ENCODE data around the gene DFFA. TPM values are rescaled to one million over a fixed set of nuclear protein-coding genes. Genes with fewer than 3 reads are reported as not detected.
"Not testable (repeated sequence)": the region's sequence is repeated elsewhere in the genome, so short reads cannot be mapped to it uniquely, and the experiment has no call there.

The DFFA gene
- total RNA-seq, 1 donor from 2014 or later, result 39.0 TPM

DNA sequence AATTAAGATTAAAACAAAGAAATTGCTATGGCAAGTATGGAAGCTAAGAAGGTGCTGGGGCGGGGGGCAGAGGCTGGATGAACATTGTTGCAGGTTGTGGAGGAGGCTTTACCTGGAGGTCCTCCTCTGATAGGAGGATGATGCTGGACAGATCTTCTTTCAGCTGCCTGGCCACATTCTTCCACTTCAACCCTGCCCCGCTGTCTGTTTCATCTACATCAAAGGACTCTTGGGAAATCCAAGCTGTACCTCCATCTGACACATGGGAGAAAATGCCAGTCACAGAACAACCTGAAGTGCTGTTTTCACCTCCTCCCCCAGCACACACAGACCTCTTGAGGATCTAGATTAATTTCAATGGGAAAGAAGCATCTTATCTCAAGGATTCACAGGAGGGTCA lies 5.3 kb downstream of the DFFA start:
- POLR2A ChIA-PET, result no interaction called here
- intact Hi-C loops (cut with micrococcal nuclease), result no loop called here
- no peak for DNase-seq
- H3K27ac Mint-ChIP-seq, result no peak overlapping the region
- H3K9me3 Mint-ChIP-seq, result no peaks in the 10 kb centered on the region
- H3K4me1 Mint-ChIP-seq, result peaks cover 14% of the 10 kb centered on the region
- CTCF ChIA-PET, result no interaction called here
- no peak overlapping the region for H3K4me3 Mint-ChIP-seq
- H3K36me3 Mint-ChIP-seq (ENCODE audit: low read depth), result peaks cover 61% of the 10 kb centered on the region
- TF ChIP-seq, protein P1, sequence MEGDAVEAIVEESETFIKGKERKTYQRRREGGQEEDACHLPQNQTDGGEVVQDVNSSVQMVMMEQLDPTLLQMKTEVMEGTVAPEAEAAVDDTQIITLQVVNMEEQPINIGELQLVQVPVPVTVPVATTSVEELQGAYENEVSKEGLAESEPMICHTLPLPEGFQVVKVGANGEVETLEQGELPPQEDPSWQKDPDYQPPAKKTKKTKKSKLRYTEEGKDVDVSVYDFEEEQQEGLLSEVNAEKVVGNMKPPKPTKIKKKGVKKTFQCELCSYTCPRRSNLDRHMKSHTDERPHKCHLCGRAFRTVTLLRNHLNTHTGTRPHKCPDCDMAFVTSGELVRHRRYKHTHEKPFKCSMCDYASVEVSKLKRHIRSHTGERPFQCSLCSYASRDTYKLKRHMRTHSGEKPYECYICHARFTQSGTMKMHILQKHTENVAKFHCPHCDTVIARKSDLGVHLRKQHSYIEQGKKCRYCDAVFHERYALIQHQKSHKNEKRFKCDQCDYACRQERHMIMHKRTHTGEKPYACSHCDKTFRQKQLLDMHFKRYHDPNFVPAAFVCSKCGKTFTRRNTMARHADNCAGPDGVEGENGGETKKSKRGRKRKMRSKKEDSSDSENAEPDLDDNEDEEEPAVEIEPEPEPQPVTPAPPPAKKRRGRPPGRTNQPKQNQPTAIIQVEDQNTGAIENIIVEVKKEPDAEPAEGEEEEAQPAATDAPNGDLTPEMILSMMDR (IDR thresholded peaks at IDR 0.05), result no peak
- no peaks in the 10 kb centered on the region for H3K27me3 Mint-ChIP-seq
- ATAC-seq (ENCODE audit: low read depth), result no peak

- TF ChIP-seq, protein P1 (IDR thresholded peaks at IDR 0.05), result no peak
- ChIA-PET POLR2A (interaction anchor here (0.7 kb wide), 1 partner anchor 49 kb away, joined by 7 read pairs; no protein-coding TSS in a partner anchor), CTCF (no interaction called here)
- no peak overlapping the region for H3K4me3 Mint-ChIP-seq
- no peaks in the 10 kb centered on the region for H3K4me1 Mint-ChIP-seq
- intact Hi-C loops (cut with micrococcal nuclease), result no loop called here
- no peak for ATAC-seq (ENCODE audit: low read depth)
- H3K27me3 Mint-ChIP-seq, result no peaks in the 10 kb centered on the region
- DNase-seq, result no peak
- no peak overlapping the region for H3K27ac Mint-ChIP-seq
- peaks cover 50% of the 10 kb centered on the region for H3K36me3 Mint-ChIP-seq (ENCODE audit: low read depth)
- no peaks in the 10 kb centered on the region for H3K9me3 Mint-ChIP-seq
These were observed 13.1 kb downstream of the DFFA start for GRCh38 chr1:10459184-10459583.

DNA sequence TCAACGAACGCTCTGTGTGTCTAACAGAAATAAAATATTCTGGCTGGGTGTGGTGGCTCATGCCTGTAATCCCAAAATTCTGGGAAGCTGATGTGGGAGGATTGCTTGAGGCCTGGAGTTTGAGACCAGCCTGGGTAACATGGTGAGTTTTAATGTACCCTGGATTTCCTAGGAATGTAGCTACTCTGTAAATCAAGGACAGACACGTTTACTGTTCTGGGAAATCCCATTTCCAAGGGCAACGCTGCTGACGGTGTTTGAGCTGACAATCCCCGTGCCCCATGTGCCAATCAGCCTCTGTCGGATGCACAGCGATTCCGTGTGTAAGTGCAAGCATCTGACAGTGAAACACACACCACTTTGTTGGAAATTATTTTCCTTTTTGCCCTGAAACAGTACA lies 14.5 kb downstream of the DFFA start:
- TF ChIP-seq, protein P1 (IDR thresholded peaks at IDR 0.05), result no peak

DNA sequence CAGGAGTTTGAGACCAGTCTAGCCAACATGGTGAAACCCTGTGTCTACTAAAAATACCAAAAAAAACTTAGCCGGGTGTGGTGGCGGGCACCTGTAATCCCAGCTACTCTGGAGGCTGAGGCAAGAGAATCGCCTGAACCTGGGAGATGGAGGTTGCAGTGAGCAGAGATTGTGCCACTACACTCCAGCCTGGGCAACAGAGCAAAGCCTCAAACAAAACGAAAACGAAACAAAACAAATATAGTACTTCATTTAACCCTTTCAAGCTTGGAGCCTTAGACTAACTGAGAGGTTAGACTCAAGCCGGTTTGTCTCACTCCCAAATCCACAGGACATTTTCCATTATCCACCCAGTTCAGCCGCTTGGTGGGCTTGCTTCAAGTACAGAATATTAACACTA lies 14.9 kb downstream of the DFFA start:
- H3K36me3 Mint-ChIP-seq (ENCODE audit: low read depth), result peaks cover 35% of the 10 kb centered on the region
- H3K27ac Mint-ChIP-seq; H3K4me3 Mint-ChIP-seq; H3K27me3 Mint-ChIP-seq; ATAC-seq (ENCODE audit: low read depth); H3K9me3 Mint-ChIP-seq; H3K4me1 Mint-ChIP-seq; intact Hi-C loops (cut with micrococcal nuclease); POLR2A ChIA-PET; DNase-seq: not testable (repeated sequence)
- CTCF ChIA-PET, result interaction anchor here (1.7 kb wide), 1 partner anchor 38 kb away, joined by 5 read pairs; no protein-coding TSS in a partner anchor

More for the DNA sequence above, 14.5 kb downstream of the DFFA start:
- DNase-seq, result no peak
- ChIA-PET CTCF (interaction anchor here (1.7 kb wide), 1 partner anchor 37 kb away, joined by 5 read pairs; no protein-coding TSS in a partner anchor), POLR2A (no interaction called here)
- Mint-ChIP-seq H3K36me3 (ENCODE audit: low read depth) (peaks cover 40% of the 10 kb centered on the region), H3K27me3 (no peaks in the 10 kb centered on the region), H3K27ac (no peak overlapping the region), H3K4me3 (no peak overlapping the region), H3K4me1 (no peaks in the 10 kb centered on the region), H3K9me3 (no peaks in the 10 kb centered on the region)
- no peak for ATAC-seq (ENCODE audit: low read depth)
- intact Hi-C loops (cut with micrococcal nuclease), result no loop called here

- ChIA-PET POLR2A (interaction anchor here (0.6 kb wide), 1 partner anchor 47 kb away, joined by 4 read pairs; no protein-coding TSS in a partner anchor), CTCF (interaction anchor here (1.7 kb wide), 1 partner anchor 38 kb away, joined by 5 read pairs; no protein-coding TSS in a partner anchor)
- intact Hi-C loops (cut with micrococcal nuclease), result no loop called here
These were observed 15.7 kb downstream of the DFFA start for GRCh38 chr1:10456661-10457060.

More at GRCh38 chr1:10456661-10457060, 15.7 kb downstream of the DFFA start:
- Mint-ChIP-seq H3K4me3 (no peak overlapping the region), H3K27ac (no peak overlapping the region), H3K36me3 (ENCODE audit: low read depth) (peaks cover 27% of the 10 kb centered on the region), H3K4me1 (no peaks in the 10 kb centered on the region), H3K27me3 (no peaks in the 10 kb centered on the region), H3K9me3 (no peaks in the 10 kb centered on the region)
- ATAC-seq (ENCODE audit: low read depth) (no peak), DNase-seq (no peak)
- TF ChIP-seq, protein P1 (IDR thresholded peaks at IDR 0.05), result no peak

Measured in activated B cell treated with CpG ODN at 0.5 μM for 24 hours (primary cell).